ENCODE results near the gene METTL9.

GRCh38 chr16:21652453-21652852, 53.1 kb downstream of the METTL9 start, which contains the start of gene IGSF6:
- TF ChIP-seq RAD21 (IDR thresholded peaks at IDR 0.05) (no peak), REST (IDR thresholded peaks at IDR 0.05) (no peak), CTCF (IDR thresholded peaks at IDR 0.05; ENCODE audit: low read depth, low read length, missing input control) (no peak), TAF1 (conservative IDR thresholded peaks at IDR 0.05) (no peak), HNF4G (IDR thresholded peaks at IDR 0.05) (no peak), NR2F2 (IDR thresholded peaks at IDR 0.05) (no peak), FOXA1 (IDR thresholded peaks at IDR 0.05) (no peak), SP1 (IDR thresholded peaks at IDR 0.05) (no peak), EGR1 (IDR thresholded peaks at IDR 0.05; ENCODE audit: low read depth in 2 of 2) (no peak)
- TF ChIP-seq, protein P1, sequence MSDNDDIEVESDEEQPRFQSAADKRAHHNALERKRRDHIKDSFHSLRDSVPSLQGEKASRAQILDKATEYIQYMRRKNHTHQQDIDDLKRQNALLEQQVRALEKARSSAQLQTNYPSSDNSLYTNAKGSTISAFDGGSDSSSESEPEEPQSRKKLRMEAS (IDR thresholded peaks at IDR 0.05): no peak
- TF ChIP-seq, protein P2, sequence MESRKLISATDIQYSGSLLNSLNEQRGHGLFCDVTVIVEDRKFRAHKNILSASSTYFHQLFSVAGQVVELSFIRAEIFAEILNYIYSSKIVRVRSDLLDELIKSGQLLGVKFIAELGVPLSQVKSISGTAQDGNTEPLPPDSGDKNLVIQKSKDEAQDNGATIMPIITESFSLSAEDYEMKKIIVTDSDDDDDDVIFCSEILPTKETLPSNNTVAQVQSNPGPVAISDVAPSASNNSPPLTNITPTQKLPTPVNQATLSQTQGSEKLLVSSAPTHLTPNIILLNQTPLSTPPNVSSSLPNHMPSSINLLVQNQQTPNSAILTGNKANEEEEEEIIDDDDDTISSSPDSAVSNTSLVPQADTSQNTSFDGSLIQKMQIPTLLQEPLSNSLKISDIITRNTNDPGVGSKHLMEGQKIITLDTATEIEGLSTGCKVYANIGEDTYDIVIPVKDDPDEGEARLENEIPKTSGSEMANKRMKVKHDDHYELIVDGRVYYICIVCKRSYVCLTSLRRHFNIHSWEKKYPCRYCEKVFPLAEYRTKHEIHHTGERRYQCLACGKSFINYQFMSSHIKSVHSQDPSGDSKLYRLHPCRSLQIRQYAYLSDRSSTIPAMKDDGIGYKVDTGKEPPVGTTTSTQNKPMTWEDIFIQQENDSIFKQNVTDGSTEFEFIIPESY (IDR thresholded peaks at IDR 0.05): no peak
